PFSK-1 (cell line): Measurements from ENCODE around the gene PCED1A.

Experiments
- FOXP2 ChIP-seq: optimal IDR thresholded peaks from 2 replicates; pipeline ENCODE3; 2011; ENCODE audit warnings: borderline replicate concordance, control low read depth, inconsistent platforms; ENCODE audit not compliant: insufficient read depth; ENCODE audit errors: extremely low read length, extremely low read depth
- POLR2AphosphoS5 ChIP-seq: IDR thresholded peaks from 2 replicates; pipeline ENCODE4 v1.6.1; 2012; ENCODE audit warnings: low read depth, mild to moderate bottlenecking, control low read depth, low read length, moderate library complexity
- SIN3A ChIP-seq: IDR thresholded peaks from 2 replicates; pipeline ENCODE4 v1.6.1; 2012; ENCODE audit warnings: mild to moderate bottlenecking, low read length, moderate library complexity, borderline replicate concordance; ENCODE audit not compliant: insufficient read depth
- TAF1 ChIP-seq: IDR thresholded peaks from 2 replicates; pipeline ENCODE4 v1.6.1; 2012; ENCODE audit warnings: low read length, control low read depth, borderline replicate concordance; ENCODE audit not compliant: insufficient read depth
- TF ChIP-seq, protein P1 (sequence below), 2 experiments: IDR thresholded peaks; 2 replicates each; pipeline versions ENCODE4 v1.6.1 to v1.8.0; 2011 to 2012; ENCODE audit warnings: low read depth in 2 of 2, low read length in 2 of 2, control low read depth in 1 of 2, inconsistent platforms in 1 of 2, mild to moderate bottlenecking in 1 of 2, moderate library complexity in 1 of 2; ENCODE audit not compliant: insufficient read depth in 1 of 2

Gene PCED1A

DNA sequence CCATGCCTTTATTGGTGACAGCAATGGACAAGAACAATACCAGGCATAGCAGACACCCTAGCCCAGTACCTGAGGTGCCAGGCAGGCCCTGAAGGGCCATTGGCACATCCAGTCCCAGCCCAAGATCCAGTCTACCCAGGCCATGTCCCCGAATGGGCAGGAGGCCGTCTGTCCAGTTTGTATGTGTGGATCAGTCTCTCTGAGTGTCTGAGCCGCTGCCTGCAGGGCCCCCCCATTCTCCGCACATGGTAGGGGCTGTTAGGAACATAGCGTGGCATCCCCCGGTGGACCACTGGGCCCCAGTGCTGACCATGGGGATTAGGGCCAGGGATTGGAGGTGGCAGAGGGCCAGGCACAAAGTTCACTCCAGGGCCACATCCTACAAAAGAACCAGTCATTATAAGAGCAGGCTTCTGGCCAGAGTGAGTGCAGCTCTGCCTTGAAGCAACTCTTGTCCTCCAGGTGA is 5.1 kb downstream of the PCED1A start:
- TF ChIP-seq, protein P1, sequence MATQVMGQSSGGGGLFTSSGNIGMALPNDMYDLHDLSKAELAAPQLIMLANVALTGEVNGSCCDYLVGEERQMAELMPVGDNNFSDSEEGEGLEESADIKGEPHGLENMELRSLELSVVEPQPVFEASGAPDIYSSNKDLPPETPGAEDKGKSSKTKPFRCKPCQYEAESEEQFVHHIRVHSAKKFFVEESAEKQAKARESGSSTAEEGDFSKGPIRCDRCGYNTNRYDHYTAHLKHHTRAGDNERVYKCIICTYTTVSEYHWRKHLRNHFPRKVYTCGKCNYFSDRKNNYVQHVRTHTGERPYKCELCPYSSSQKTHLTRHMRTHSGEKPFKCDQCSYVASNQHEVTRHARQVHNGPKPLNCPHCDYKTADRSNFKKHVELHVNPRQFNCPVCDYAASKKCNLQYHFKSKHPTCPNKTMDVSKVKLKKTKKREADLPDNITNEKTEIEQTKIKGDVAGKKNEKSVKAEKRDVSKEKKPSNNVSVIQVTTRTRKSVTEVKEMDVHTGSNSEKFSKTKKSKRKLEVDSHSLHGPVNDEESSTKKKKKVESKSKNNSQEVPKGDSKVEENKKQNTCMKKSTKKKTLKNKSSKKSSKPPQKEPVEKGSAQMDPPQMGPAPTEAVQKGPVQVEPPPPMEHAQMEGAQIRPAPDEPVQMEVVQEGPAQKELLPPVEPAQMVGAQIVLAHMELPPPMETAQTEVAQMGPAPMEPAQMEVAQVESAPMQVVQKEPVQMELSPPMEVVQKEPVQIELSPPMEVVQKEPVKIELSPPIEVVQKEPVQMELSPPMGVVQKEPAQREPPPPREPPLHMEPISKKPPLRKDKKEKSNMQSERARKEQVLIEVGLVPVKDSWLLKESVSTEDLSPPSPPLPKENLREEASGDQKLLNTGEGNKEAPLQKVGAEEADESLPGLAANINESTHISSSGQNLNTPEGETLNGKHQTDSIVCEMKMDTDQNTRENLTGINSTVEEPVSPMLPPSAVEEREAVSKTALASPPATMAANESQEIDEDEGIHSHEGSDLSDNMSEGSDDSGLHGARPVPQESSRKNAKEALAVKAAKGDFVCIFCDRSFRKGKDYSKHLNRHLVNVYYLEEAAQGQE (IDR thresholded peaks at IDR 0.05; ENCODE audit: insufficient read depth in 1 of 2, low read depth in 2 of 2, low read length in 2 of 2) = no peak
- TF ChIP-seq SIN3A (no peak), FOXP2 (no peak), POLR2AphosphoS5 (no peak), TAF1 (no peak)

DNA sequence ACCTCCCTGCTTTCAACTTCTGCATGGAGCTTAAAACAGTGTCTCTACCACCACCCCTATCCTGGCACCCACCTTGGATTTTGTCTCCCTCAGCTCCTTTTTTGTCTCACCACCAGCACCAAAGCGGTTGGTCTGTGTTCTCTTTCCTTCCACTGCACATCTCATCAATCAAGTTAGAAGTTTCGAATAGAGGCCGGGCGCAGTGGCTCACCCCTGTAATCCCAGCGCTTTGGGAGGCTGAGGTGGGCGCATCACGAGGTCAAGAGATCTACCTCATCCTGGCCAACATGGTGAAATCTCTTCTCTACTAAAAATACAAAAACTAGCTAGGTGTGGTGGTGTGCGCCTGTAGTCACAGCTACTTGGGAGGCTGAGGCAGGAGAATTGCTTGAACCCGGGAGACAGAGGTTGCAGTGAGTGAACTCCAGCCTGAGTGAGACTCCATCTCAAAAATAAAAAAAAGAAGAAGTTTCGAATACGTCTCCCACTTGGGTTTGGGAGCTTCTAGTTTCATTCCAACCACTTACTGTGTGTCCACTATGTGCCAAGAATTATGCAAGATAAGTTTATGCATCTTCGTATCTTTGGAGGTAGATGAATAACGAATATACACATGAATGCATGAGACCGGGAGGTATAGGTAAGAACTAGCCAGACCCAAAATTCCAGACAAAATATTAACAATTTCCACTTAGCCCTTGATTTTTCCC is 5.9 kb downstream of the PCED1A start:
- TF ChIP-seq SIN3A = no peak
- TF ChIP-seq, protein P1 (IDR thresholded peaks at IDR 0.05; ENCODE audit: insufficient read depth in 1 of 2, low read depth in 2 of 2, low read length in 2 of 2) = no peak
- TF ChIP-seq TAF1 = no peak
- TF ChIP-seq POLR2AphosphoS5 = no peak
- TF ChIP-seq FOXP2 = no peak

DNA sequence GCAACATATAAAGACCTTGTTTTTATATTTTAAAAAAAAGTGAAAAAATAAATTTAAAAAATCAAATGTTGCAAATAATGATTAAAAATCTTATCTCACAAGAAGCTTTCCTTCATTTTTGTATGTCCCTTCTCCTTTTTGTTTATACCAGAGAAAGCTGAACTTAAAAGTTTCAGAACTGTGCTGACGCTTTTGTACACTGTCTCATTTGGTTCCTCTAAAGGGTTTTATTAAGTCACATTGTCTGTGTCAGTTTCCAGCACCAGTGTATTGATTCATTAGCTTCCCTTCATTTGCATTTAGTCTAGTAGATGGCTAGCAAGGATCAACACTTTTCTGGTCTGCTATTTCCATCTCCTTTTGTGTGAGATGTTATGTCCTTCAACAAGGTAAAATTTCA is 6.7 kb downstream of the PCED1A start:
- TF ChIP-seq, protein P1 (IDR thresholded peaks at IDR 0.05; ENCODE audit: insufficient read depth in 1 of 2, low read depth in 2 of 2, low read length in 2 of 2) = no peak
- TF ChIP-seq TAF1 (no peak), POLR2AphosphoS5 (no peak), SIN3A (no peak)

DNA sequence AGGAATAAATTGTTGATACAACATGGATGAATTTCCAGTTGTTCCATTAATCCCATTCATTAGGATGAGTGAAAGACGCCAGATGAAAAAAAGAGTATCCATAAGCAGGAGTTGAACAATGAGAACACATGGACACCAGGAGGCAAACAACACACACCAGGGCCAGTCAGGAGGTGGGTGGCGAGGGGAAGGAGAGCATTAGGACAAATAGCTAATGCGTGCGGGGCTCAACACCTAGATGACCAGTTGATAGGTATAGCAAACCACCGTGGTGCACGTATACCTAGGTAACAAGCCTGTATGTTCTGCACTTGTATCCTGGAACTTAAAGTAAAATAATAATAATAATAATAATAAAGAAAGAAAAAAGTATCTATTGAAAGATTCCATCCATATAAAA is 11.1 kb downstream of the PCED1A start:
- TF ChIP-seq POLR2AphosphoS5 = no peak
- TF ChIP-seq FOXP2 = no peak
- TF ChIP-seq, protein P1 (IDR thresholded peaks at IDR 0.05; ENCODE audit: insufficient read depth in 1 of 2, low read depth in 2 of 2, low read length in 2 of 2) = no peak
- no peak for TF ChIP-seq TAF1
- TF ChIP-seq SIN3A = no peak

DNA sequence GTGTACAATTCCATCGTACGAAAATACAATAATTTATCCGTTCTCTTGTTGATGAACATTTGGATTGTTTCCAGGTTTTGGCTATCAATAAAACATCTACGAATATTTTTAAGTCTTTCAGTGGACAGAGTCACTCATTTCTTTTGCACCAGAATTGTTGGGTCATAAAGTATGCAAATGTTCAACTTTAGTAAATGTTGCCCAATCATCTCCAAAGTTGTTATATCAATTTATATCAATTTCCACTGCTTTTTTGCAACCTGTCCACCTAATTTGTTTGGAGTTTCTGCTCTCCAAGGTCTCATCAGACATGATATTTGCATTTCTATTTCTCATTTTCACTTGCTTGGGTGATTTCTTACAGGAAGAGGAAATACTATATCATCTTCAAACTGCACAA is 13.8 kb downstream of the PCED1A start:
- TF ChIP-seq FOXP2 (no peak), POLR2AphosphoS5 (no peak), SIN3A (no peak), TAF1 (no peak)
- TF ChIP-seq, protein P1 (IDR thresholded peaks at IDR 0.05; ENCODE audit: insufficient read depth in 1 of 2, low read depth in 2 of 2, low read length in 2 of 2) = no peak
